ENCODE data around the gene PABPN1. TPM values are rescaled to one million over a fixed set of nuclear protein-coding genes. Genes with fewer than 3 reads are reported as not detected.
A peak's percentile ranks its signal among the peaks of the same experiment; 100 is the strongest.
"Not testable (repeated sequence)": the region's sequence is repeated elsewhere in the genome, so short reads cannot be mapped to it uniquely, and the experiment has no call there.

Gene PABPN1
- total RNA-seq, 2 donors from 2014 or later: 44.8 to 54.9 TPM

GRCh38 chr14:23324993-23325392 is 3.7 kb downstream of the PABPN1 start:
- ATAC-seq (ENCODE audit: insufficient number of reproducible peaks, low FRiP score, low read depth): no peak
- TF ChIP-seq CTCF (IDR thresholded peaks at IDR 0.05): no peak

GRCh38 chr14:23325746-23326145 is 4.5 kb downstream of the PABPN1 start:
- not testable (repeated sequence) for H3K9me3 ChIP-seq; H3K27me3 ChIP-seq (replicated peaks; ENCODE audit: insufficient read depth); H3K27ac ChIP-seq; ATAC-seq (ENCODE audit: insufficient number of reproducible peaks, low FRiP score, low read depth); H3K4me3 ChIP-seq; DNase-seq (ENCODE audit: low spot score)
- H3K4me1 ChIP-seq (ENCODE audit: control insufficient read depth in 1 of 2, low read depth in 2 of 2): peaks cover 8 to 11% of the 10 kb centered on the region in 2 donors
- peaks cover 19% of the 10 kb centered on the region for H3K36me3 ChIP-seq

More at GRCh38 chr14:23324993-23325392, 3.7 kb downstream of the PABPN1 start:
- H3K27ac ChIP-seq: no peak overlapping the region
- H3K4me3 ChIP-seq: no peak overlapping the region
- no peak for DNase-seq (ENCODE audit: low spot score)
- no peaks in the 10 kb centered on the region for H3K27me3 ChIP-seq (replicated peaks; ENCODE audit: insufficient read depth)
- H3K9me3 ChIP-seq: no peaks in the 10 kb centered on the region
- H3K4me1 ChIP-seq (ENCODE audit: control insufficient read depth in 1 of 2, low read depth in 2 of 2): peaks cover 8 to 17% of the 10 kb centered on the region in 2 donors
- H3K36me3 ChIP-seq: peaks cover 19% of the 10 kb centered on the region

GRCh38 chr14:23326491-23327332 is 5.5 kb downstream of the PABPN1 start:
- H3K4me3 ChIP-seq: no peak overlapping the region
- H3K36me3 ChIP-seq: peaks cover 19% of the 10 kb centered on the region
- no peak for TF ChIP-seq CTCF (IDR thresholded peaks at IDR 0.05)
- DNase-seq (ENCODE audit: low spot score) (no peak), ATAC-seq (ENCODE audit: insufficient number of reproducible peaks, low FRiP score, low read depth) (no peak)
- H3K27ac ChIP-seq: no peak overlapping the region
- no peaks in the 10 kb centered on the region for H3K9me3 ChIP-seq
- H3K27me3 ChIP-seq (replicated peaks; ENCODE audit: insufficient read depth): no peaks in the 10 kb centered on the region
- H3K4me1 ChIP-seq (ENCODE audit: control insufficient read depth in 1 of 2, low read depth in 2 of 2): peaks cover 8 to 11% of the 10 kb centered on the region in 2 donors

GRCh38 chr14:23327947-23328744 is 6.9 kb downstream of the PABPN1 start:
- TF ChIP-seq CTCF (IDR thresholded peaks at IDR 0.05): peak; percentile 85
- ATAC-seq (ENCODE audit: insufficient number of reproducible peaks, low FRiP score, low read depth): peak; percentile 76
- DNase-seq (ENCODE audit: low spot score): no peak

GRCh38 chr14:23335623-23336022 is 14.4 kb downstream of the PABPN1 start:
- no peaks in the 10 kb centered on the region for H3K27me3 ChIP-seq (replicated peaks; ENCODE audit: insufficient read depth)

More at GRCh38 chr14:23327947-23328744, 6.9 kb downstream of the PABPN1 start:
- H3K4me3 ChIP-seq: no peak overlapping the region
- H3K27me3 ChIP-seq (replicated peaks; ENCODE audit: insufficient read depth): no peaks in the 10 kb centered on the region
- no peak overlapping the region for H3K27ac ChIP-seq
- H3K9me3 ChIP-seq: no peaks in the 10 kb centered on the region
- peaks cover 0 to under 1% of the 10 kb centered on the region in 2 donors for H3K4me1 ChIP-seq (ENCODE audit: control insufficient read depth in 1 of 2, low read depth in 2 of 2)
- peaks cover 18% of the 10 kb centered on the region for H3K36me3 ChIP-seq

More at GRCh38 chr14:23335623-23336022, 14.4 kb downstream of the PABPN1 start:
- DNase-seq (ENCODE audit: low spot score) (no peak), ATAC-seq (ENCODE audit: insufficient number of reproducible peaks, low FRiP score, low read depth) (no peak)
- H3K4me1 ChIP-seq (ENCODE audit: control insufficient read depth in 1 of 2, low read depth in 2 of 2): no peaks in the 10 kb centered on the region
- no peak overlapping the region for H3K27ac ChIP-seq
- H3K4me3 ChIP-seq: no peak overlapping the region
- no peak for TF ChIP-seq CTCF (IDR thresholded peaks at IDR 0.05)
- H3K9me3 ChIP-seq: no peaks in the 10 kb centered on the region
- H3K36me3 ChIP-seq: no peaks in the 10 kb centered on the region
